ENCODE results near the gene ARHGAP22. TPM values are rescaled to one million over a fixed set of nuclear protein-coding genes. Genes with fewer than 3 reads are reported as not detected.

The ARHGAP22 gene
- total RNA-seq, 1 donor: 45.6 TPM

- H3K79me2 ChIP-seq (ENCODE audit: insufficient read depth, low read length): peaks cover 65% of the 10 kb centered on the region
- H3K4me1 ChIP-seq (ENCODE audit: insufficient read depth, low read length): peaks cover 47% of the 10 kb centered on the region
- no peaks in the 10 kb centered on the region for H4K20me1 ChIP-seq (ENCODE audit: insufficient read depth, low read length)
- H2AFZ ChIP-seq (ENCODE audit: low read length): no peak overlapping the region
- no peak for DNase-seq (ENCODE audit: insufficient read length, low spot score, missing footprints)
- no peaks in the 10 kb centered on the region for H3K27me3 ChIP-seq (ENCODE audit: insufficient read depth, low read length)
- peak overlapping the region; percentile 88 for H3K27ac ChIP-seq (ENCODE audit: low read depth, low read length)
- TF ChIP-seq CTCF (IDR thresholded peaks at IDR 0.05; ENCODE audit: extremely low read depth, low read depth, low read length): no peak
- H3K9me3 ChIP-seq (ENCODE audit: low read depth, low read length): no peaks in the 10 kb centered on the region
- H3K4me2 ChIP-seq (ENCODE audit: insufficient read depth, low read length): peak overlapping the region; percentile 72
- H3K36me3 ChIP-seq (ENCODE audit: insufficient read depth, low read length): no peaks in the 10 kb centered on the region
- peak overlapping the region; percentile 4 for H3K4me3 ChIP-seq (ENCODE audit: insufficient read depth, low read length)
Observed at GRCh38 chr10:48634984-48635557, 30.2 kb upstream of the ARHGAP22 start.

GRCh38 chr10:48634198-48634983 is 29.5 kb upstream of the ARHGAP22 start:
- DNase-seq (ENCODE audit: insufficient read length, low spot score, missing footprints): peak; percentile 90

GRCh38 chr10:48633381-48634197 is 28.7 kb upstream of the ARHGAP22 start:
- Histone ChIP-seq H3K27ac (ENCODE audit: low read depth, low read length) (peak overlapping the region; percentile 88), H3K4me2 (ENCODE audit: insufficient read depth, low read length) (peak overlapping the region; percentile 72), H3K4me1 (ENCODE audit: insufficient read depth, low read length) (peaks cover 41% of the 10 kb centered on the region), H3K9me3 (ENCODE audit: low read depth, low read length) (no peaks in the 10 kb centered on the region), H2AFZ (ENCODE audit: low read length) (no peak overlapping the region), H3K27me3 (ENCODE audit: insufficient read depth, low read length) (no peaks in the 10 kb centered on the region), H3K4me3 (ENCODE audit: insufficient read depth, low read length) (no peak overlapping the region), H3K36me3 (ENCODE audit: insufficient read depth, low read length) (no peaks in the 10 kb centered on the region), H3K79me2 (ENCODE audit: insufficient read depth, low read length) (peaks cover 57% of the 10 kb centered on the region), H4K20me1 (ENCODE audit: insufficient read depth, low read length) (no peaks in the 10 kb centered on the region)
- no peak for DNase-seq (ENCODE audit: insufficient read length, low spot score, missing footprints)
- TF ChIP-seq CTCF (IDR thresholded peaks at IDR 0.05; ENCODE audit: extremely low read depth, low read depth, low read length): no peak

More at GRCh38 chr10:48634198-48634983, 29.5 kb upstream of the ARHGAP22 start:
- peak overlapping the region; percentile 39 for H3K4me3 ChIP-seq (ENCODE audit: insufficient read depth, low read length)
- H3K79me2 ChIP-seq (ENCODE audit: insufficient read depth, low read length): peaks cover 60% of the 10 kb centered on the region
- H3K27me3 ChIP-seq (ENCODE audit: insufficient read depth, low read length): no peaks in the 10 kb centered on the region
- peak overlapping the region; percentile 88 for H3K27ac ChIP-seq (ENCODE audit: low read depth, low read length)
- no peaks in the 10 kb centered on the region for H3K36me3 ChIP-seq (ENCODE audit: insufficient read depth, low read length)
- no peak for TF ChIP-seq CTCF (IDR thresholded peaks at IDR 0.05; ENCODE audit: extremely low read depth, low read depth, low read length)
- no peaks in the 10 kb centered on the region for H3K9me3 ChIP-seq (ENCODE audit: low read depth, low read length)
- H4K20me1 ChIP-seq (ENCODE audit: insufficient read depth, low read length): no peaks in the 10 kb centered on the region
- no peak overlapping the region for H2AFZ ChIP-seq (ENCODE audit: low read length)
- H3K4me2 ChIP-seq (ENCODE audit: insufficient read depth, low read length): peak overlapping the region; percentile 72
- peaks cover 45% of the 10 kb centered on the region for H3K4me1 ChIP-seq (ENCODE audit: insufficient read depth, low read length)
